ENCODE measurements around the gene LY6G6C. TPM values are rescaled to one million over a fixed set of nuclear protein-coding genes. Genes with fewer than 3 reads are reported as not detected.

Gene LY6G6C
- total and polyA plus RNA-seq, 9 donors = 0.17 to 4.9 (median 1.0) TPM; not detected in 6

DNA sequence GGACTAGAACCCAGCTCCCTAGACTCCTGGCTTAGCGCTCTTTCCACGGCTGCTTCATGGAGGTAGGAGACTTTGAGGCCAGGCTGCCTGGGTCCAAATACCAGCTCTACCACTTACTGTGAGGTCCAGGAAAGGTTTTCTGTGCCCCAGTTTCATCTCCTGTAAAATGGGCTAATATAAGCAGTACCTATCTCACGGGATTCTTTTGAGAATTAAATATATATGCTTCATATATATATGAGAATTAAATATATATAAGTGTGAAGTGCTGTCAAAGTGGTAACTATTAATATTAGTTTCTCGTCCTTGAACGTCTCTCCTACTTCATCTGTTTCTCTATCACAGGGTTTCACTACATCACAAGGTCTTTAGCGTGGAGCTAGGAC, 30.5 kb downstream of the LY6G6C start:
- 84 to 91% (median 86%) methylated on average over 6 of the region's 6 CpGs for WGBS, 3 donors
- Histone ChIP-seq H3K36me3 (no peaks in the 10 kb centered on the region), H3K4me1 (ENCODE audit: insufficient read depth) (no peaks in the 10 kb centered on the region), H3K9me3 (no peaks in the 10 kb centered on the region), H3K4me3 (no peak overlapping the region), H3K27ac (no peak overlapping the region), H3K27me3 (no peaks in the 10 kb centered on the region)
- TF ChIP-seq POLR2A (IDR thresholded peaks at IDR 0.05) = no peak
- no peak for TF ChIP-seq EP300 (IDR thresholded peaks at IDR 0.05)
- TF ChIP-seq, protein P1, sequence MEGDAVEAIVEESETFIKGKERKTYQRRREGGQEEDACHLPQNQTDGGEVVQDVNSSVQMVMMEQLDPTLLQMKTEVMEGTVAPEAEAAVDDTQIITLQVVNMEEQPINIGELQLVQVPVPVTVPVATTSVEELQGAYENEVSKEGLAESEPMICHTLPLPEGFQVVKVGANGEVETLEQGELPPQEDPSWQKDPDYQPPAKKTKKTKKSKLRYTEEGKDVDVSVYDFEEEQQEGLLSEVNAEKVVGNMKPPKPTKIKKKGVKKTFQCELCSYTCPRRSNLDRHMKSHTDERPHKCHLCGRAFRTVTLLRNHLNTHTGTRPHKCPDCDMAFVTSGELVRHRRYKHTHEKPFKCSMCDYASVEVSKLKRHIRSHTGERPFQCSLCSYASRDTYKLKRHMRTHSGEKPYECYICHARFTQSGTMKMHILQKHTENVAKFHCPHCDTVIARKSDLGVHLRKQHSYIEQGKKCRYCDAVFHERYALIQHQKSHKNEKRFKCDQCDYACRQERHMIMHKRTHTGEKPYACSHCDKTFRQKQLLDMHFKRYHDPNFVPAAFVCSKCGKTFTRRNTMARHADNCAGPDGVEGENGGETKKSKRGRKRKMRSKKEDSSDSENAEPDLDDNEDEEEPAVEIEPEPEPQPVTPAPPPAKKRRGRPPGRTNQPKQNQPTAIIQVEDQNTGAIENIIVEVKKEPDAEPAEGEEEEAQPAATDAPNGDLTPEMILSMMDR (IDR thresholded peaks at IDR 0.05) = no peak
- intact Hi-C loops (cut with DNase I) = no loop called here
- no peak for DNase-seq

DNA sequence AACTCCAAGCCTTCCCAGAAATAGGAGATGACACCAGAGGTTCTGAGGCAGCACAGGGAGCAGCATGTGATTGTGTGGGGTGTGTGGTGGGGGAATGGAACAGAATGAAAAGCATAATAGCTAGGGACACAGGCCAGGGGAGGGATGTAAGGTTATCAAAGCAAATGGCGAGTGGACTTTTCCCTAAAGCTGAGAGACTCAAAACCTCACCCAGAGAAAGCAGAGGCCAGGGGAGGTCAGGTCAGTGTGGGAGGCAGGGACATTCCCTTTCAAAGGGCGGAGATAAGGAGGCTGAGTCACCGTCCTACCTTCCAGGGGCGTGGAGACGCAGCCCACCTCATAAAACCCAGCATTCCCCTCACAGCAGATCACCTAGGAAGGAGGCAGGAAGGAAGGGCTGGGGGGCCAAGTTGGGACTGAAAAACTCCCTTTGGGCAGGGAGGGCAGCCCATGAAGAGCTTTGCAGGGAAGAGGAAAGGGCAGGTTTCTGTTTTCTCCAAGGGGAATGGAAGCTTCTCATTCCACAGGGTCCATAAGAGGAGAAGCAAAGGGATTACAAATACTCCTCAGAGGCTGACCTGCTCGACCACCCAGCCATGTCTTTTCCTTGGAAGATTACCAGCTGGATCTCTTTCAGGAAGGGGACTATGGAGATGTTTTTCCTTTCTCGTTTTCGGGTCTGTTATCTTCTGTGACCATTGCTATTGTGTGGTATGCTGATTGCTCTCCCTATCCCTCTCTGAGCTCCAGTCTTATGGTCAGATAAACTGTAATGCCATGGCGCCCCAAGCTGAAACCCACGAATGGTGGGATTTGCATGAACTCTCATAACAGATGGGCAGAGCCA, 31.1 kb downstream of the LY6G6C start:
- Histone ChIP-seq H3K9me3 (no peaks in the 10 kb centered on the region), H3K27ac (no peak overlapping the region), H3K4me1 (ENCODE audit: insufficient read depth) (no peaks in the 10 kb centered on the region), H3K27me3 (no peaks in the 10 kb centered on the region), H3K36me3 (no peaks in the 10 kb centered on the region), H3K4me3 (no peak overlapping the region)
- TF ChIP-seq, protein P1 (IDR thresholded peaks at IDR 0.05) = no peak
- TF ChIP-seq POLR2A (IDR thresholded peaks at IDR 0.05) (no peak), EP300 (IDR thresholded peaks at IDR 0.05) (no peak)
- WGBS, 3 donors = 47 to 51% (median 49%) methylated on average over 10 of the region's 10 CpGs
- DNase-seq = no peak
- intact Hi-C loops (cut with DNase I) = no loop called here

DNA sequence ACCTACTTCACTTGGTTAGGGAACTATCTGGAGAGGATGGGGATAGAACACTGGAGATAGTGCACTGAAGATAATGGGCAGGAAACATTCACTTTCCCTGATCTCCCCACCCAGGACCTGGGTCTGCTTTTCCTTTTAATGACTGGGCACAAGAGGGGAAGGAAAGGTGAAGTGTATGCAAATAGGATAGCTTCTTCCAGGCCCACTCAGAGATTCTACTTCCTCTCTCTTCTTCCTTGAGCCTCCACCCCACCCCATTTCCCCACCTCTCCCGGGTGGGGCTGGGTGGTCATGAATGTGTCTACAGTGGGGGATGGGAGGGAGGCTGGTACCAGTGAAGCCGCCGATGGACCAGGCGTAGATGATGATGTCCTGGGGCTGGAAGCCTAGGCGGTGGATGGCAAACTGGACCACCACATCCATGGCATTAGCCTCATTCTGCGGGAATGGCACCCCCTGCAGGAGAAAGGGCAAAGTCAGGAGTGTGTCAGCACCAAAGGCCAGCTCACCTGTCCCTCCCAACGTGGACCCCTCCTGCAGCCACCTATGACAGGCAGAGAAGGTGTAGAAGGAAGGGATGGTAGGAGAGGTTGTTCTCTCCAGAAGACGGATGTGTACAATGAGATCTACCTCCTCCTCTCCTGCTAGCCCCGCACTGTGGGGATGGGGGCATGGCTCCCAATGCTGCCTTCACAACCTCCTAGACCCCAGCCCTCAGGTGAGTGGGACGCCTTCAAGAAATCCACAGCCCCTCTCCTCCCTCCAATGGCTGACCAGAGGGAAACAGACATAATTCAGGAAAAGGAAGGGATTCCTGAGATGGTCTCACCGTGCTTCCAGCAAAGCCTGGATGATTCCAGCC, 32.1 kb downstream of the LY6G6C start:
- TF ChIP-seq, protein P1 (IDR thresholded peaks at IDR 0.05) = no peak
- no peak for TF ChIP-seq EP300 (IDR thresholded peaks at IDR 0.05)
- TF ChIP-seq POLR2A (IDR thresholded peaks at IDR 0.05) = no peak
- no peaks in the 10 kb centered on the region for H3K36me3 ChIP-seq
- H3K4me1 ChIP-seq (ENCODE audit: insufficient read depth) = no peaks in the 10 kb centered on the region
- H3K27ac ChIP-seq = no peak overlapping the region
- 68 to 77% (median 72%) methylated on average over 11 of the region's 11 CpGs for WGBS, 3 donors
- H3K27me3 ChIP-seq = no peaks in the 10 kb centered on the region
- no peaks in the 10 kb centered on the region for H3K9me3 ChIP-seq
- H3K4me3 ChIP-seq = no peak overlapping the region
- intact Hi-C loops (cut with DNase I) = loop anchor here in 2 of 4 donors (10.0 kb wide), 1 partner anchor 175 kb away; the partner anchor contains the start of gene NEU1 (in 2 of the 2)
- DNase-seq = no peak

- intact Hi-C loops (cut with DNase I) = loop anchor here in 2 of 4 donors (10.0 kb wide), 1 partner anchor 177 kb away; the partner anchor contains the start of gene NEU1 (in 2 of the 2)
- peaks cover 2% of the 10 kb centered on the region for H3K4me1 ChIP-seq (ENCODE audit: insufficient read depth)
- H3K27ac ChIP-seq = no peak overlapping the region
- H3K4me3 ChIP-seq = no peak overlapping the region
- no peaks in the 10 kb centered on the region for H3K27me3 ChIP-seq
- H3K36me3 ChIP-seq = no peaks in the 10 kb centered on the region
- DNase-seq = no peak
- WGBS, 3 donors = 73 to 76% (median 75%) methylated on average over 14 of the region's 14 CpGs
- H3K9me3 ChIP-seq = no peaks in the 10 kb centered on the region
- TF ChIP-seq EP300 (IDR thresholded peaks at IDR 0.05) = no peak
- TF ChIP-seq, protein P1 (IDR thresholded peaks at IDR 0.05) = no peak
- TF ChIP-seq POLR2A (IDR thresholded peaks at IDR 0.05) = no peak
Measured at GRCh38 chr6:31687860-31688693, 33.5 kb downstream of the LY6G6C start.
